Measurements from ENCODE around the gene IMPDH1.

- TF ChIP-seq CTCF (conservative IDR thresholded peaks at IDR 0.05) = no peak
- no peak for TF ChIP-seq EZH2 (IDR thresholded peaks at IDR 0.05; ENCODE audit: low read depth)
Measured at GRCh38 chr7:128389085-128389617, 20.6 kb downstream of the IMPDH1 start.

Measured in PC-9 (cell line).